HG03521 (cell line): ENCODE measurements around the gene FAIM2.

Source experiments
- ATAC-seq: cut with Tn5 transposase; IDR thresholded peaks from one replicate; pipeline ENCODE4 v1.9.1; 2021; ENCODE audit warnings: mild to moderate bottlenecking, moderate library complexity; ENCODE audit not compliant: unreplicated experiment

FAIM2 gene

DNA sequence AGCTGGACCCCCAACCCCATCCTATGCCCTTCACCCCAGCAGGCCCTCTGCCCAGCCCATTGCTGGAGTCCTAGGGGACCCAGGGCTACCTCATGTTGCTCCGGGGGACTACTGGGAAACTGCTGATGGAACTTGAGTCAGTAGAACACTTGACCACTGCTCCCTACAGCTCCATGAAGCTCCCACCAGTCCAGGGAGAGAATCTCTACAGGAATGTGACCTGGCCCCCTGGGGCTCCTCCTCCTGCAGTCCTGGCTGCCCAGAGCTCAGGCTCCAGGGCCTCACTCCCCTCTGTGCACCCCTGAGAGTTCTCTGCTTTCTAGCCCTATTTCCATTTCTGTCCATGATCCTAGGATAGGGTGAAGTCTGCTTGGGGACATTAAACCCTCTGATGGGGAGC, 36.0 kb upstream of the FAIM2 start:
- no peak for ATAC-seq

DNA sequence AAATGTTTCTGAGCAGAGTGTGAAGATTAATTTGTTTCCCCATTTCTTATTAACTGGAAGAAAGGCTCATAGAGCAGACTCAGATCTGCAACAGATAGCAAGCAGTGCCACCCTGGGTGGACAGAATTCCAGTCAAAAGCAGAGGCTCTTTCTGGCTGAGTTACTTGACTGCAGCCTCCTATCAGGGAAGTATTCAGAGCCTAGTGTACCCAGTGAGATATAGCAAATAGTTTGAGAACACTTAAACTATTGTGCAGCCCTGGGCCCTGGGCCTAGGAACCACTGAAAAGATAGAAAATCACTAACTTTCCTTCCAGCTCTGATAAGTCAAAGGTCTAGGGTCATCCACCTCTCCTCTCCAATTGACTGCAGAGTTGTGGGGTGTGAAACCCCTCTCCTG, 35.6 kb upstream of the FAIM2 start:
- ATAC-seq = no peak

DNA sequence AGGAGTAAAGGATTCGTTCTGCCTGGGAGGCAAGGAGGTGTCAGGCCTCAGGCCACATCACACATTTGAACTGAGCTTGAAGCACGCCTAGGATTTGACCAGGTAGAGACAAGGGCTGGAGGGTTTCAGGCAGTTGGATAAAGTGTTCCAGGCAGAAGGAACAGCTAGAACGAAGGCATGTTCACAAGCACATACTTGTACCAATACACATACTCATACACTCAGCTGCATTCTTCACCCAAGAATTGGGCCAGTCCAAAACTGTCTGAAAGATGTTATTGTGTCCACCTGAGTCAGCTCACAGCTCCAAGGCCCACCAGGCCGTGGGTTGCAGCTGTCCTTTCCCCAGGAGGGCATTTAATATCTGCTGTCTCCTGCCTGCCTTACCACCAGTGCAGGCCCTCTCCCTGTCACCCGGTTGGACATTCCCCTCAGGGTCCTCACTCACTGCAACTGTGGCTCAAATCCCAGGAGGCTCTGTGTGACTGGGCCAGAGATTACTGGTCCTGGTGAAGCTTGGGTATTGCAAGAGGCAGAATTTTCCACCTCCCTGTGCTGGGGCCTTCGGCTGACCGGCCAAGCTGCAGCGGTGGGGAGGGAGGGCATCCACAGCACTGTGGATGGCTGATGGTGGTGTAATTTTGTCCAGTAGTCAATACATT, 34.1 kb upstream of the FAIM2 start:
- ATAC-seq = no peak

DNA sequence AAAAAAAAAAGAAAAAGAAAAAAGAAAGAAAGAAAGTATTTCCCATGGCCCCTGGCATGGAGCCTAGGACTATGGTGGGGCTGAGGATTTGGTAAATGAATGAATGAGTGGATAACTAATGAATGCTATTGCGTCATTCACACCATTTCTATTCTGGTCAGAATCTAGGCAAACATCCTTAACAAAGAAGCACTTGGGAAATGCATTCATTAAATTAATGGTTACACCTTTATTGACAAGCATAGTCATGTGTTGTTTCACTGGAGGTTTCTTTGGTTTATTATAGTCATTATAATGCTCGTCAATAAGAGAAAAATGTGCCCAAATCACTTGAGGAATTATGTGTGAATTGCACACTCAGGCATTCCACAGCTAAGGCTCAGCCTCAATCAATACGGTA, 33.2 kb upstream of the FAIM2 start:
- no peak for ATAC-seq

DNA sequence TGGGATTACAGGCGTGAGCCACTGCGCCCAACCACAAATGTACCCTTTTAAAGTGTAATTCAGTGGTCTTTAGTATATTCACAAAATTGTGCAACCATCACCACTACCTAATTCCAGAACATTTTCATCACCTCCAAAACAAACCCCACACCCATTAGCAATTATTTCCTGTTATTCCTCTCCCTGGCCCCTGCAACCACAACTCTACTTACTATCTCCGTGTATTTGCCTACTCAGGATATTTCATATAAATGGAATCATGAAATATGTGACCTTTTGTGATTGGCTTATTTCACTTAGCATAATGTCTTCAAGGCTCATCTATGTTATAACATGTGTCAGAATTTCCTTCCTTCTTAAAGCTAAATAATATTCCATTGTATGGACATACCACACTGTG, 30.8 kb upstream of the FAIM2 start:
- ATAC-seq = no peak

DNA sequence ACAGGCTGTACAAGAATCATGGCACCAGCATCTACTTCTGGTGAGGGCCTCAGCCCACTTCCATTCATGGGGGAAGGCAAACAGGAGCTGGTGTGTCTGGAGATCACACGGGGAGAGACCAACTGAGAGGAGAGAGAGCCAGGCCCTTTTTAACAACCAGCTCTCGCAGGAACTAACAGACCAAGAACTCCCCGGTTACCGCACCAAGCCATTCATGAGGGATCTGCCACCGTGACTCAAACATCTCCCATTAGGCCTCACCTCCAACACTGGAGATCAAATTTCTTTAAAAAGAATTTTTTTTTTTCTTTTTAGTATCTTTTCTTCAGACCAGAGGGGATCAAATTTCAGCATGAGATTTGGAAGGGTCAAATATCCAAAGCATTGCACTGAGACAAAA, 30.1 kb upstream of the FAIM2 start:
- no peak for ATAC-seq

DNA sequence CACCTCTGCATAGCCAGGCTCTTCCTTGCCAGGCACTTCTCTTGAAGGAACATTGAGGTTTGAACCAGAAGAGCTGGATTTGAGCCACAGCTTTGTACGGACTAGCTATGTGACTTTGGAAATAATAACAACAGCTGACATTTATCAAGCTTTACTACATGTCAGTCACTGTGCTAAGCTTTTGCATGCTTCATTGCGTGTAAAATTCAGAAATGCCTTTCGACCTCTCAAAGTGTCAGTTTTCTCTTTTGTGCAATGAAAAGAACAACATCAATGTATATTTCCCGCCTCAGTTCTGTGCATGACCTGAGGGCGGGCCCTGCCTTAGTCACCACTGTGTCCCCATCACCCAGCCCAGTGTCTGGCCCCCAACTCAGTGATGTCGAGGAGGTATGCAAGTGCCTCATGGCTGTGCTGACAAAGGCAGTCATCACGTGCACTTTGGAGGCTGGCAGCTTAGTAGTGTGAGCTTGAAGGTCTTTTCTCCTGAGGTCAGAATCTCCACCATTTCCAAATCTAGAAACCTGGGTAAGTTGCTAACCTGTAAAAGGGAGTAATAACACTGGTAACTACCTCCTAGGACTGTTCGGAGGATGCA, 28.9 kb upstream of the FAIM2 start:
- ATAC-seq = no peak

DNA sequence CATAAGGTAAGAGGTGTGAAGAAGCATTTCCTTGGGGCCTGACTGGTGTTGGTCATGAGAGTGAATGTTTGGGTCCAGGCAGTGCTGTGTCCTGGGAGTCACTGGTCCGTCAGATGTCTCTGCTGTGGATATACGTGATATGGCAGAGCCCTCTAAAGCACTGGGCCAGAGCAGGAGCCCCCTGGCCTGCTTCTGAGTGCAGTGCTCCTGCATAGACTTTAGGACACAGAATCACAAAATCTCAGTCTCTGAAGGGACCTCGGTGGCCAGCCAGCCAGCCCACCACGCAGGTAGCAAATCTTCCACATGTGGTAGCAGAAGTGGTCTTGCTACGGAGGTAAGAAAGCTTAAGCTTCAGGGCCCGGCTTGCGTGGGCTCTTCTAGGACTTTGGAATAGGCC, 28.3 kb upstream of the FAIM2 start:
- no peak for ATAC-seq

DNA sequence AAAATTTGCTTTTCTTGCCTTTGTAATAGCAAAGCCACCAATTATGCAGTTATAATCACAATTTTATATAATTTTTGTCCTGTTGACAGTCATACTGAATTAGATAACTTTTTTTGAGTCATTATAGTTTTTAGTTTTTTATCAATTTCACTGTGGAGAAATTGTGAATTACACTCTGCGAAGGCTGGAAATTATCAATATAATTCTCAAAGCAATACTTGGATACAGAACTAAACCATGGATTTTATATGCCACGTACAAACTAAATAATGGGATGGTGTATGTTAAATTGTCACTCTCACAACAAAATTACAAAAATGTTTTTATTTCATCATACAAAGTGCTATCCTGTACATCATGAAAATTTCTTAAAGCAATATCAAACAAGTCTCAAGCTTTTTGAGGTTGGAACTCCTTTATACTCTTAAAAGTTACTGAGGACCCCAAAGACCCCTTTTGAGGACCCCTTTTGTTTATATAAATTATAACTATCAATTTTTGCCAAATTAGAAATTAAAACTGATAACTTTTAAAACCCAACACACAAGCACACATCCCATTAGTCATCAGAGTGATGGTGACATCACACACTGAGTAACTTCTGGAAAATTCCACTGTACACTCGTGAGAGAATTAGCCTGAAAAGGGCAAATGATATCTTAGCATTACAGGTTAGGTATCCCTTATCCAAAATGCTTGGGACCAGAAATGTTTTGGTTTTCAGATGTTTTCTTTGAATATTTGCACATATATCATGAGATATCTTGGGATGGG, 27.0 kb upstream of the FAIM2 start:
- no peak for ATAC-seq

DNA sequence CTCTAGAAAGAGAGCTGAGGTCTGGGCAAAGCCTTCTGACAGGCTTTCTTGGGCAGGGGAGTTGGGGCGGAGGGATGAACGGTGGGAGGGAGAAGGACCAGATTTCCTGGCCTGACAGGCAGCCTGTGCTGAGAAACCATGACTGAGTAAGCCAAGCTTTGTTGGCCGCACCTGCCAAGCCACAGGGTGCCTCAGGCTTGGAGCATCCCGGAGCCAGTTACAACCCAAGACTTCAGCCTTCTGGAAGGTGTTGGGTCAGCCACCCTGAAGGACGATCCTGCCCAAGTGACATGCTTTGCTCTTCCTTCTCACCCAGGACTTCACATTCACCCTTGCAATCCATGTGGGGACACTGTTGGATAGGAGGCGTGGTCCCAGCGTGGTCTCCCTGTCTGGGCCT, 25.9 kb upstream of the FAIM2 start:
- ATAC-seq = no peak

DNA sequence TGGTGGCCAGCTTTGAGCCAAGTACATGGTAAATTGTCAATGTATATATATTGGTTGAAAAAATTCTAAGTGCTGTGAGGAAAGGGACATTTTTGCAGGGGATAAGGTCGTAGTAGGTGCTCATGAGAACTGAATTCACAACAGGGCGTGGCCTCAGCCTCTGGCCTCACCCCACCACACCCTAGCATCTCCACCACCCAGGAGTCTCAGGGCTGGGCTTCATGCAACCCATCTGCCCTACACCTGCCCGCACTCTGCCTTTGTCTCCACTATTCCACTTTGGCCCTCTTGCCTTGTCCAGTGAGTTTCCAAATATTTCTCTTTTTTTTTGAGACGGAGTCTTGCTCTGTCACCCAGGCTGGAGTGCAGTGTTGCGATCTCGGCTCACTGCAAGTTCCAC, 24.8 kb upstream of the FAIM2 start:
- ATAC-seq = no peak

DNA sequence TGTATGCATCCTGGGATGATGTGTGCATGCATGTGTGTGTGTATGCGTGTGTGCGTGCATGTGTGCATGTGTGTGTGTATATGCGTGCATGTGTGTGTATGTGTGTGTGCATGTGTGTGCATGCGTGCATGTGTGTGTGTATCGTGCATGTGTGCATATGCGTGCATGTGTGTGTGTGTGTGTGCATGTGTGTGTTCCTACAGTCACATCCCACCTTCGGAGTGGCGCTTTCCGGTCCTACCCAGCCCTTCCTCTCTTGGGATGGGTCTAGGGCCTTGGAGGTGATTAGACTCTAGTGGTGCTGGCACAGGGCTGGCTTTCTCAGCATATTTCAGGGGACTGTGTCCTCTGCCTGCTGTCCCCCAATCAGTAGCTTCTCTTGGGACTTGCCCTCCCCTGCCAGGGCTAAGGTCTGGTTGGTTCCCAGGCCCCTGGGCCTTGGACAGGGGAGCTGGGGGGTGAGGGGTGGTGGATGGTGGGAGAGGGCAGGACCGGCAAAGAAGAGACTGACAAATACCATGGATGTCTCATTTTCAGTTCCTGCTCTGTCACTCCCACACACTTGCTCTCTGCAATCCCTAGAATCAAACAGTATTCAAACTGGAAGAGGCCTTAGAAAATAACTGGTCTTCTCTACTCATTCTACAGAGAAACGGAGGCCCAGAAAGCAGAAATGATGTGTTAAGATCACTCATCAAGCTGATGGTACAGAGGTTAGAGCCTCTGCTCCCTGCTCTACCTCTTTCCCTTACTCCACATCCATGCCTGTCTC, 21.9 kb upstream of the FAIM2 start:
- ATAC-seq = no peak

DNA sequence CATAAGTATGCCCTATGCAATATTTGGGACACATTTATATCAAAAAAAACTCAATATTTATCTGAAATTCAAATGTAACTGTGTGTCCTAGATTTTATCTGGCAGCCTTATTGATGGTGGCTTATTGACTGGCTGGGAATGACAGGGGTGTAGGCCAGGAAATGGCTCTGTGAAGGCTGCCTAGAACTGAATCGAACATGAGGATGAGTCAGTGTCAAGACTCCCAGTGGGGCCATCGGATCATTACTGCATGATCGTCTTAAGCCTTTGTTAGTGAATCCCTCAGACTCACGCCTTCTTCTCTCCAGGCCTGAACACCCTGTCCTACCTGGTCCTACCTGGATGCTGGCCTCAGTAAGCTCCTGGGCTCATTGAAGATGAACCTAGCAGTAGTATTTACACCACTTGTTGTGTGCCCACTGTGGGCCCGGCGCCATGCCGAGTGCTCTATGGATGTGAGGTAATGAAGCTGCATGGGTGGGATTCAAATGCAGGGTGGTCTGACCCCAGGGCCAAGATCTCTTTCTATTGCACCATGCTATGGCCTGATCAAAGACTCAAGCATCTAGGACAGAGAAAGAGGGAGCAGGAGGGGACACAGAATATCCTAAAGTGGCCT, 21.0 kb upstream of the FAIM2 start:
- no peak for ATAC-seq

DNA sequence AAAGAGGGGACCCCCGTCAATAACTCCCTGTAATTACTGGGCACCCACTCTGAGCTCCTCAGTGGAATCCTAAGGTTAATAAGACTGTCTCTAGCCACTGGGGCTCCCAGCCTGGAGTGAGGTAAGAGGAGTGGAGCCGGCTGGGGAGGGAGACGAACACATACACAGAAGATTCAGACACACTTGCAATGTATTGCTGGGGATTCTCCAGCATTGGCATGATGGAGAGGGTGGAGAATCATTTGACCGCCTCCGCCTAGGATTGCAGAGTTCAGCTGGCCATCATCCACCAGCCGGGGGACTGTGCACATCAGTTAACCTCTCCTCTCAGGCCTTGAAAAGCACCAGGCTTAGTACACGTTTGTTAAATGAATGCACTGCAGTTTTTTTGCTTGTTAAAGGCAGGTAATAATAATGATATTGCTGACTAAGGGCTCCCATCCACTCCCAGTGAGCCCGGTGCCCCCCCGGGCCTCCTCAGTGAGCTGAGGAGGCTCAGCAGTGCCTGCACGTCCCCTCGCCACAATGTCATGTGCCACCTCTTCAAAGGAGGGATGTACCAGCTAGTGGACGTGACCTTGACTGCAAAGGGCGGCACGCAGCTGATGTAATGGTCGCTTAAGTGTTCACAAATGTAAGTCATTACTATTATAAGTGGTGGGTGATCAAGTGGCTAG, 20.3 kb upstream of the FAIM2 start:
- ATAC-seq = no peak

DNA sequence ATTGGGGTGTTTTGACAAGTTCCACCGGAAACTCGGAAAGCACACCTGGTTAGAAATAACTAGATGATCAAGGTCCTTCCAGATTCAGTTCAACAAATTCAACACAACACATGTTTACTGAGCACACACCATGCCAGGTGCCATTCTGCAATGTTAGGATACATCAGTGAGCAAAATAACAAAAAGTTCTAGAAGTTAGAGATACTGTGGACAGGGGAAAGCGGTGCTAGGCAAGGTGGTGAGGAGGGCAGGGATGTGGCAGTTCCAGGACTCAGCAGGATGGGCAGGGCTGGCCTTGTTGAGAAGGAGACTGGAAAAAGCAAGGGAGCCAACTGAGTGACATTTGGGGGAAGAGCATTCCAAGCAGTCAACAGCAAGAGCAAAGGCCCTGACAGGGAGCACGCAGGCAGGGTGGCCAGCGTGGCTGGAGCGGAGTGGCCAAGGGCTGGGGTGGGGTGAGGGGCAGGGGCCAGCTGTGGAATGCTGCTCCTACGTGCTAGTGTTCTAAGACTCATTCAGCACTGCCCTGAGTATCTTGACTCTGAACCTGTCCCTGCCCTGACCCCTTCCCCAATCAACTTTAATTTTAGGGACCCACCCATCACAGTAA, 19.4 kb upstream of the FAIM2 start:
- no peak for ATAC-seq

DNA sequence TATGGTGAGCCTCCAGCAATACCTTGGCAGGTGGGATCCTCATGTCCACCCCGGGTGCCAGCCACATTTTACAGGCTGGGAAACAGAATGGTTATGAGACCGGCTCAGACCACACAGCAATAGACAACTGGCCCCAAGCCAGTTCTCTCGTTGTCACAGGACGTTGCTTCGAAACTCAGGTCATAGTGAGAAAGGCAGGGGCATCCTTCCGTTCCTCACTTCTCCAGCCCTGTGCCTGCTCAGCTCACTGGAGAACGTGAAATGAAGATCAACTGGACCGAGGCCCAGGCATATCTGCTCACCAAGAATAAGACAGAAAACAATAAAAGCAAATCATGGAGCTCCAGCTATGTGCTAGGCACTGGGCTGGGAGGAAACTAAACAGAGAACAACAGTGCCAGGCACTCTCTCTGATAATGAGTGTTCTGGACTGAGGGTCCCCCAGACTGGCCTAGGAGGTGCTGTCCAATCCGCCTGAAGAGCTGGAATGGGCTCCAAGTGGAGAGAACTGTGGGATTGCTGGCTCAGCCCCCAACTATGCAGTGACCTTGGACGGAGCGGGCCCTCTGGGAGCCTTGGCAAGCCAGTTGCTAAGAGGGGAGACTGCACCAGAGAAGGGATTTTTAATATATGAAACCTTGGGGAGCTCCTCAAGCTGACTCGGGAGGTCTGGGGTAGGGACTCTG, 18.8 kb upstream of the FAIM2 start:
- no peak for ATAC-seq

DNA sequence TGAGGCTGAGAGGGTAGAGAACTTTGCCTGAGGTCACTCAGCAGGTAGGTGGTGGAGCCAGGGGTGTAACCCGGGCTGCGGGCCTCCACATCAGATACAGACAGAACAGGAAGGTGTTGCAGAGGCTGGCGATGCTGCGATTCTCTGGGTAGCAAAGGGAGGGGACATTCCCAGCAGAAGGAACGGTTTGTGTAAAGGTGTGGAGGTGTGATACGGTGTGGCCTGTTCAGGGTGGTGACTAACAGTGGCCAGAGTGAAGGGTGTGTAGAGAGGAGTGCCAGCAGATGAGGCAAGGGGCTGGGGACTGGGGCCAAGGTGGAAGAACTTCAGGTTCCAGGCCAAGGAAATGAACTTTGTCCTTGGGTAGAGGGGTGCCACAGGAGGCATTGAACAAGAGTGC, 18.2 kb upstream of the FAIM2 start:
- ATAC-seq = no peak

DNA sequence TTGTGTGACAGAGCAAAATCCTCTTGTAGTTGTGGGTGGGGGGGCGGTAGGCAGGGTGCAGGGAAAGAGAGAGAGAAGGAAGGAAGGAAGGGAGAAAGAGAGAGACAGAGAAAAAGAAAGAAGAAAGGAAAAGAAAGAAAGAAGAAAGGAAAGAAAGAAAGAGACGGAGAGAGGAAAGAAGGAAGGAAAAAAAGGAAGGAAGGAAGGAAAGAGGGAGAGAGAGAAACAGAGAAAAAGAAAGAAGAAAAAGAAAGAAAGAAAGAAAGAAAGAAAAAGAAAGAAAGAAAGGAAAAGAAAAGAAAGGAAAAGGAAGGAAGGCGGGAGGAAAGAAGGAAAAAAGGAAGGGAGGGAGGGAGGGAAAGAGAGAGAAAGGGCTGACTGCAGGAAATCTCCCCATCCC, 17.6 kb upstream of the FAIM2 start:
- ATAC-seq = no peak

DNA sequence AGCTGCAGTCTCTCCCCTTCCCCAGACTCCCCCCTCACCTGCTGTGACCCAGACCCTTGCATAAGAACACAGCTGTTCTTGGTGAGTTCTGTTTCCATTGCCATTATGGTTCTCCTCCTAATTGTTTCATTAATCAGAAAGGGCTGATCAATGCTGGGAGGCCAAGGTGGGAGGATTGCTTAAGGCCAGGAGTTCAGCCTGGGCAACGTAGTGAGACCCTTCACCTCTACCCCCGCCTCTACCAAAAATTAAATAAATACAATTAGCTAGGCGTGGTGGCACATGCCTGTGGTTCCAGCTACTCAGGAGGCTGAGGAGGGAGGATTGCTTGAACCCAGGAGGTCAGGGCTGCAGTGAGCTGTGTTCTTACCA, 17.2 kb upstream of the FAIM2 start:
- no peak for ATAC-seq
